SK-N-SH (cell line): Measurements from ENCODE around the gene GXYLT2. TPM values are rescaled to one million over a fixed set of nuclear protein-coding genes. Genes with fewer than 3 reads are reported as not detected.
A peak's percentile ranks its signal among the peaks of the same experiment; 100 is the strongest.

ENCODE experiments used
- CHD2 ChIP-seq: fragments of 150-350 bp; IDR thresholded peaks from 2 replicates; pipeline ENCODE4 v1.6.1; 2018; ENCODE audit warnings: low read length; ENCODE audit not compliant: partially characterized antibody
- CTCF ChIP-seq: fragments of 200-600 bp; sonication (generic); IDR thresholded peaks from 2 replicates; pipeline ENCODE4 v1.6.1; 2017; ENCODE audit warnings: antibody characterized with exemption, mild to moderate bottlenecking, moderate library complexity
- ELF1 ChIP-seq: IDR thresholded peaks from 2 replicates; pipeline ENCODE4 v1.4.0; 2012
- EP300 ChIP-seq, 2 experiments: IDR thresholded peaks; 2 replicates each; pipeline versions ENCODE4 v1.4.0 to v1.6.1; 2012; ENCODE audit warnings: borderline replicate concordance in 1 of 2, low read depth in 1 of 2, low read length in 1 of 2
- EZH2phosphoT487 ChIP-seq: fragments of 200-600 bp; sonication (generic); IDR thresholded peaks from 2 replicates; pipeline ENCODE4 v1.6.1; 2017; ENCODE audit warnings: low read depth, mixed run types, mild to moderate bottlenecking, antibody characterized with exemption, moderate library complexity, borderline replicate concordance
- FOSL2 ChIP-seq: IDR thresholded peaks from 2 replicates; pipeline ENCODE4 v1.4.0; 2012; ENCODE audit warnings: low read depth, mild to moderate bottlenecking, moderate library complexity, borderline replicate concordance
- FOXJ3 ChIP-seq: sonication (generic); formaldehyde crosslinking; IDR thresholded peaks from 2 replicates; pipeline ENCODE4 v1.5.1; 2020; ENCODE audit warnings: mild to moderate bottlenecking, missing genetic modification reagents
- FOXM1 ChIP-seq: IDR thresholded peaks from 2 replicates; pipeline ENCODE4 v1.4.0; 2012; ENCODE audit warnings: low read depth, mild to moderate bottlenecking
- GABPA ChIP-seq: IDR thresholded peaks from 2 replicates; pipeline ENCODE4 v1.4.0; 2012; ENCODE audit warnings: low read depth, mild to moderate bottlenecking
- GATA2 ChIP-seq: sonication (generic); formaldehyde crosslinking; IDR thresholded peaks from 2 replicates; pipeline ENCODE4 v1.5.0; 2020; ENCODE audit warnings: mild to moderate bottlenecking, missing genetic modification reagents
- JUND ChIP-seq: IDR thresholded peaks from 2 replicates; pipeline ENCODE4 v1.4.0; 2012
- MAX ChIP-seq: IDR thresholded peaks from 2 replicates; pipeline ENCODE4 v1.4.0; 2012; ENCODE audit warnings: low read depth
- MEF2A ChIP-seq: IDR thresholded peaks from 2 replicates; pipeline ENCODE4 v1.4.0; 2012; ENCODE audit warnings: low read depth, borderline replicate concordance
- NFIC ChIP-seq: IDR thresholded peaks from 2 replicates; pipeline ENCODE4 v1.4.0; 2012; ENCODE audit warnings: borderline replicate concordance
- NRF1 ChIP-seq: IDR thresholded peaks from 2 replicates; pipeline ENCODE4 v1.6.1; 2012; ENCODE audit warnings: low read depth, mild to moderate bottlenecking, low read length
- PBX3 ChIP-seq: IDR thresholded peaks from 2 replicates; pipeline ENCODE4; 2012
- POLR2AphosphoS5 ChIP-seq: IDR thresholded peaks from 2 replicates; pipeline ENCODE4 v1.6.1; 2012; ENCODE audit warnings: low read depth, low read length
- RAD21 ChIP-seq: IDR thresholded peaks from 2 replicates; pipeline ENCODE4 v1.6.1; 2012; ENCODE audit warnings: mild to moderate bottlenecking, low read length
- RCOR1 ChIP-seq: fragments of 150-350 bp; IDR thresholded peaks from 2 replicates; pipeline ENCODE4 v1.6.1; 2017; ENCODE audit warnings: antibody characterized with exemption, low read length
- RFX5 ChIP-seq: IDR thresholded peaks from 2 replicates; pipeline ENCODE4 v1.6.1; 2012; ENCODE audit warnings: mild to moderate bottlenecking, improper control_type of control experiment, low read length
- RXRA ChIP-seq: IDR thresholded peaks from 2 replicates; pipeline ENCODE4 v1.4.0; 2012; ENCODE audit warnings: low read depth, mild to moderate bottlenecking, borderline replicate concordance
- SMC3 ChIP-seq: IDR thresholded peaks from 2 replicates; pipeline ENCODE4 v1.6.1; 2012; ENCODE audit warnings: low read depth, low read length, improper control_type of control experiment
- TCF12 ChIP-seq: IDR thresholded peaks from 2 replicates; pipeline ENCODE4 v1.4.0; 2012
- TEAD4 ChIP-seq: IDR thresholded peaks from 2 replicates; pipeline ENCODE4 v1.4.0; 2012; ENCODE audit warnings: mild to moderate bottlenecking, borderline replicate concordance; ENCODE audit not compliant: insufficient read depth
- USF1 ChIP-seq: IDR thresholded peaks from 2 replicates; pipeline ENCODE4 v1.4.0; 2012; ENCODE audit warnings: low read depth, borderline replicate concordance
- YY1 ChIP-seq: IDR thresholded peaks from 2 replicates; pipeline ENCODE4 v1.4.0; 2012; ENCODE audit warnings: low read depth, mild to moderate bottlenecking
- ZBTB33 ChIP-seq: IDR thresholded peaks from 2 replicates; pipeline ENCODE4 v1.4.0; 2012; ENCODE audit warnings: low read depth, borderline replicate concordance
- polyA plus RNA-seq, 3 experiments: library from polyadenylated mRNA; depleted of rRNA; stranded (reverse); fragments of >200 nt; gene quantifications; 2 replicates each; pipeline ENCODE4 v1.2.3, GENCODE V29; 2012

Gene GXYLT2
- polyA plus RNA-seq, 1 of the 3 experiments (the other 2 are of a cell fraction), result 9.1 TPM

- 0 out of 2 replicates have a peak, but pooled peaks have one; percentile 6 for TF ChIP-seq GATA2
- TF ChIP-seq EZH2phosphoT487, result no peak
- TF ChIP-seq POLR2AphosphoS5, result no peak
- no peak for TF ChIP-seq PBX3
- TF ChIP-seq FOXM1, result no peak
- TF ChIP-seq FOXJ3 (CRISPR knock-in tag), result no peak
- no peak for TF ChIP-seq RFX5
- TF ChIP-seq CHD2, result no peak
- TF ChIP-seq ELF1, result no peak
- TF ChIP-seq RAD21, result peak; percentile 68
- peak; percentile 34; the same call in 1 of the 2 replicates for TF ChIP-seq SMC3
- no peak; the same call in 1 of the 2 replicates for TF ChIP-seq YY1
- TF ChIP-seq RCOR1, result no peak
- no peak for TF ChIP-seq FOSL2
- no peak for TF ChIP-seq ZBTB33
- TF ChIP-seq TCF12, result peak; percentile 46; the same call in 1 of the 2 replicates
- peak; percentile 72 for TF ChIP-seq CTCF
- no peak for TF ChIP-seq RXRA
- TF ChIP-seq NFIC, result no peak
- no peak for TF ChIP-seq NRF1
- no peak for TF ChIP-seq MEF2A
- no peak for TF ChIP-seq TEAD4
- no peak for TF ChIP-seq JUND
- TF ChIP-seq GABPA, result no peak
- TF ChIP-seq USF1, result no peak
- no peak for TF ChIP-seq EP300 (IDR thresholded peaks at IDR 0.05; ENCODE audit: borderline replicate concordance in 1 of 2, low read depth in 1 of 2, low read length in 1 of 2)
- TF ChIP-seq MAX, result peak; percentile 29; the same call in 1 of the 2 replicates
These were observed 50.8 kb downstream of the GXYLT2 start (continued) for GRCh38 chr3:72938471-72939265.
